SK-N-MC (cell line): Measurements from ENCODE around the gene DMXL2.
"Not testable (repeated sequence)": the region's sequence is repeated elsewhere in the genome, so short reads cannot be mapped to it uniquely, and the experiment has no call there.

Source experiments
- DNase-seq: peaks from one replicate; pipeline ENCODE4 v3.0.0-alpha.2; 2011; ENCODE audit warnings: low read depth, low spot score
- H3K27ac ChIP-seq: fragments of 200-600 bp; sonication (generic); 2 replicates; pipeline ENCODE4 v1.5.1; 2016; ENCODE audit warnings: mixed run types
- H3K36me3 ChIP-seq: fragments of 200-600 bp; sonication (generic); 2 replicates; pipeline ENCODE4 v1.6.1; 2017; ENCODE audit warnings: antibody characterized with exemption, low read length, mixed read lengths; ENCODE audit not compliant: insufficient read depth
- H3K4me3 ChIP-seq: fragments of 200-600 bp; sonication (generic); 2 replicates; pipeline ENCODE4 v1.5.1; 2016
- H3K9ac ChIP-seq: fragments of 200-600 bp; sonication (generic); 2 replicates; pipeline ENCODE4 v1.8.0; 2017; ENCODE audit warnings: mixed run types, mixed read lengths; ENCODE audit not compliant: insufficient read length
- H3K9me3 ChIP-seq: fragments of 200-600 bp; sonication (generic); 2 replicates; pipeline ENCODE4 v1.6.1; 2017; ENCODE audit warnings: low read depth, mild to moderate bottlenecking, antibody characterized with exemption, low read length, moderate library complexity, mixed read lengths
- EZH2 ChIP-seq: fragments of 200-600 bp; sonication (generic); IDR thresholded peaks from one replicate; pipeline ENCODE4 v1.6.1; 2017; ENCODE audit warnings: antibody characterized with exemption
- FOXP2 ChIP-seq: optimal IDR thresholded peaks from 2 replicates; pipeline ENCODE3; 2011; ENCODE audit warnings: mild to moderate bottlenecking, moderate library complexity; ENCODE audit not compliant: insufficient read depth; ENCODE audit errors: extremely low read length, control extremely low read depth
- POLR2AphosphoS5 ChIP-seq: IDR thresholded peaks from 2 replicates; pipeline ENCODE4 v1.6.1; 2012; ENCODE audit warnings: mild to moderate bottlenecking, low read depth, low read length, borderline replicate concordance

DMXL2 gene

GRCh38 chr15:51438526-51438925 lies 184.0 kb downstream of the DMXL2 start:
- Histone ChIP-seq H3K27ac (no peak overlapping the region), H3K9me3 (no peaks in the 10 kb centered on the region), H3K4me3 (no peak overlapping the region), H3K9ac (no peak overlapping the region), H3K36me3 (no peaks in the 10 kb centered on the region)
- no peak for DNase-seq
- TF ChIP-seq POLR2AphosphoS5 (no peak), FOXP2 (no peak), EZH2 (no peak)

- H3K4me3 ChIP-seq, result no peak overlapping the region
- TF ChIP-seq FOXP2 (no peak), EZH2 (no peak), POLR2AphosphoS5 (no peak)
- H3K27ac ChIP-seq, result no peak overlapping the region
- DNase-seq, result no peak
- H3K9me3 ChIP-seq, result no peaks in the 10 kb centered on the region
- H3K9ac ChIP-seq, result no peak overlapping the region
- H3K36me3 ChIP-seq, result no peaks in the 10 kb centered on the region
Measured at GRCh38 chr15:51425517-51426040, 197.0 kb downstream of the DMXL2 start.

GRCh38 chr15:51424780-51425179 lies 197.8 kb downstream of the DMXL2 start:
- Histone ChIP-seq H3K27ac (no peak overlapping the region), H3K9me3 (no peaks in the 10 kb centered on the region), H3K9ac (no peak overlapping the region), H3K4me3 (no peak overlapping the region), H3K36me3 (no peaks in the 10 kb centered on the region)
- TF ChIP-seq FOXP2, result no peak
- TF ChIP-seq EZH2, result no peak
- no peak for TF ChIP-seq POLR2AphosphoS5
- no peak for DNase-seq

- DNase-seq, H3K36me3 ChIP-seq, H3K9me3 ChIP-seq, H3K27ac ChIP-seq, H3K9ac ChIP-seq, H3K4me3 ChIP-seq: not testable (repeated sequence)
Measured at GRCh38 chr15:51423040-51423439, 199.5 kb downstream of the DMXL2 start.

DNA sequence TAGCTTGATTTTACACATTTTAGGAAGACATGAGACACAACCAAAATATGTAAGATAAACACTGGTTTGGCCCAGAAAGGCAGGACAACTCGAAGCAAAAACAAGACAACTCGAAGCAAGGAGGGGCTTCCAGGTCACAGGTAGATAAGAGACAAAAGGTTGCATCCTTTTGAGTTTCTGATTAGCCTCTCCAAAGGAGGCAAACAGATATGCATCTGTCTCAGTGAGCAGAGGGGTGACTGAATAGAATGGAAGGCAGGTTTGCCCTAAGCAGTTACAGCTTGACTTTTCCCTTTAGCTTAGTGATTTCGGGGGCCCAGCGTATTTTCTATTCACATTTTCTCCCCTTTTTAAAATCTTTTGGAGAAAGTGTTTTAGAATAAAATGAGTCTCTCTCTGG lies 206.4 kb downstream of the DMXL2 start:
- TF ChIP-seq FOXP2 (no peak), EZH2 (no peak), POLR2AphosphoS5 (no peak)
- no peaks in the 10 kb centered on the region for H3K36me3 ChIP-seq
- H3K27ac ChIP-seq, result no peak overlapping the region
- no peak for DNase-seq
- H3K9ac ChIP-seq, result no peak overlapping the region
- no peaks in the 10 kb centered on the region for H3K9me3 ChIP-seq
- H3K4me3 ChIP-seq, result no peak overlapping the region

DNA sequence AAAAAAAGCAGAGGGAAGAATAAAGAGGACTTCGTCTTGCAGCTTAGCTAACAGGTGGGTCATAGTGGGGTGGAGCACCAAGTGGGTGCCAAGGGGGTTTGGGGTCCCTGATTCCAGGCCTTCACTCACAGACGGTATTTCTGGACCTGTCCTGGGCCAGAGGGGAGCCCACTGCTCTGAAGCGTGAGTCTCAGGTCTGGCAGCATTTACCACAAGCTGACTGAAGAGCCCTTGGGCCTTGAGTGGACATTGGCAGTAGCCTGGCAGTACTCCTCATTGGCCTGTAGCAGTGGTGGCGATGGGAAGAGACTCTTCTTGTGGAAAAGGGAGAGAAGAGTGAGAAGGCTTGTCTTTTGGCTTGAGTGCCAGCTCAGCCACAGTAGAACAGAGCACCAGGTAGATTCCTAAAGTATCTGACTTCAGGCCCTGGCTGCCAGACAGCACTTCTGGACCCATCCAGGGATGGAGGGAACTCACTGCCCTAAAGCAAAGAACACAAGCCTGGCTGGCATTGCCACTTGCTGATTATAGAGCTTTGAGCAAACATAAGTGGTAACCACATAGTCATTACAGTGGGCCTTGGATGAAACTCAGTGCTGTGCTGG lies 208.2 kb downstream of the DMXL2 start:
- H3K9me3 ChIP-seq, result no peaks in the 10 kb centered on the region
- no peak overlapping the region for H3K9ac ChIP-seq
- DNase-seq, result no peak
- no peaks in the 10 kb centered on the region for H3K36me3 ChIP-seq
- TF ChIP-seq POLR2AphosphoS5 (no peak), EZH2 (no peak), FOXP2 (no peak)
- H3K4me3 ChIP-seq, result no peak overlapping the region
- no peak overlapping the region for H3K27ac ChIP-seq

DNA sequence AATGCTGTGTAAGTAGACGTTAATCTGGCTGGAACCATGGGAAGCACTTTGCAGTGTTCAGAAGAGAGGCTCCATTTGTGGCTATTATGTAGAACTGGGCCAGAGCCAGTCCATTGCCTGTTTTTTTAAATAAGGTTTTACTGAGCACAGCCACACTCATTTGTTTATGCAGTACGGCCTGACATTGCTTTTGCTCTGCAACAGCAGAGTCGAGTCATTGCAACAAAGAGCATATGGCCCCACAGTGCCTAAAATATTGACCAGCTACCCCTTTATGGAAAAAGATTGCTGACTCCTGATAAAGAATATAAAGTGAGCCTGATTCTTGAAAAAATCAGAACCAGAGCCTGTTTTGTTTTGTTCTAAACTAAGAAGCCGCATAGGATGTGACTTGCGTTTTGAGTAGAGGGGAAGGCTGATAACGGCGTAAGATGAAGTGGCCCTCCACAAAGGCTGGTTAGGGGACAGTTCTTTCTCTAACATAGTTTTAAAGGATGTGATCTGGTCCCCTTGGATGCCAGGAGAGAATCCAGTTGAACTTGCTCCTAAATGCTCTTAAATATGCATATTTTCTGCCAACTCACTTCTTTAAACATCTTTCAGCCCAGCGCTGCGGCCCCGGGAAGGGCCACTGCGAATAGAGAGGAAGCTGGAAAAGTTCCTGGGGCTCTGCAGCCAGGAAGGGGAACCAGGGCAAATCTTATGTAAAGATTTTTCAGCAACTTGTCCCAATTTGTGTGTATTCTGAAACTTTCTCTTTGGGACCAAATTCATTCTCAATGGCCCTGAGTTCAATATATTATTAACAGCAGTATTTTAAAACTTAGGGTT lies 216.7 kb downstream of the DMXL2 start:
- H3K9ac ChIP-seq, result no peak overlapping the region
- no peaks in the 10 kb centered on the region for H3K9me3 ChIP-seq
- no peak overlapping the region for H3K4me3 ChIP-seq
- TF ChIP-seq EZH2 (no peak), FOXP2 (no peak), POLR2AphosphoS5 (no peak)
- no peaks in the 10 kb centered on the region for H3K36me3 ChIP-seq
- H3K27ac ChIP-seq, result no peak overlapping the region
- DNase-seq, result no peak

GRCh38 chr15:51403946-51404695 lies 218.4 kb downstream of the DMXL2 start:
- H3K27ac ChIP-seq, result no peak overlapping the region
- TF ChIP-seq FOXP2 (no peak), POLR2AphosphoS5 (no peak), EZH2 (no peak)
- no peak overlapping the region for H3K9ac ChIP-seq
- no peak for DNase-seq
- no peaks in the 10 kb centered on the region for H3K36me3 ChIP-seq
- H3K4me3 ChIP-seq, result no peak overlapping the region
- H3K9me3 ChIP-seq, result no peaks in the 10 kb centered on the region
